Natural killer cell (primary cell): ENCODE measurements around the gene GARNL3. TPM values are rescaled to one million over a fixed set of nuclear protein-coding genes. Genes with fewer than 3 reads are reported as not detected.
A peak's percentile ranks its signal among the peaks of the same experiment; 100 is the strongest.

Source experiments
- ATAC-seq, 3 donors: fragments of 150-1000 bp in 2 of 3; fragments of 200-7000 bp in 1 of 3; cut with Tn5 transposase; 1 replicate in 1 of 3; 2 replicates in 2 of 3; pipeline ENCODE4 v1.10.0; 2021; ENCODE audit warnings: mild to moderate bottlenecking in 2 of 3, moderate library complexity in 2 of 3
- DNase-seq, 2 donors: peaks; one replicate each; pipeline versions ENCODE4 v3.0.0 to v3.0.0-alpha.2; 2013 to 2021; ENCODE audit warnings: mixed read lengths in 1 of 2
- H3K27ac ChIP-seq: one replicate; pipeline ENCODE4 v1.5.1; 2013; ENCODE audit warnings: mild to moderate bottlenecking, low read length
- H3K27me3 ChIP-seq: one replicate; pipeline ENCODE4 v1.6.1; 2013; ENCODE audit warnings: low read length; ENCODE audit not compliant: control insufficient read depth, insufficient read depth
- H3K36me3 ChIP-seq: one replicate; pipeline ENCODE4 v1.6.1; 2013; ENCODE audit warnings: low read length; ENCODE audit not compliant: control insufficient read depth, insufficient read depth
- H3K4me1 ChIP-seq: one replicate; pipeline ENCODE4 v1.6.1; 2013; ENCODE audit warnings: low read length; ENCODE audit not compliant: control insufficient read depth, insufficient read depth
- H3K4me3 ChIP-seq: one replicate; pipeline ENCODE4 v1.5.1; 2013; ENCODE audit warnings: low read length
- H3K9me3 ChIP-seq: one replicate; pipeline ENCODE4 v1.6.1; 2013; ENCODE audit warnings: low read length; ENCODE audit not compliant: control insufficient read depth, insufficient read depth
- H3K27ac Mint-ChIP-seq, 2 donors: one replicate each; pipeline ENCODE4 v1.8.0; 2022; ENCODE audit warnings: mild to moderate bottlenecking in 2 of 2, mixed read lengths in 2 of 2, moderate library complexity in 1 of 2
- H3K27me3 Mint-ChIP-seq, 2 donors: one replicate each; pipeline ENCODE4 v1.8.0; 2022; ENCODE audit warnings: low read depth in 2 of 2, mixed read lengths in 2 of 2
- H3K36me3 Mint-ChIP-seq: one replicate; pipeline ENCODE4 v1.8.0; 2022; ENCODE audit warnings: mixed read lengths
- H3K4me1 Mint-ChIP-seq, 2 donors: one replicate each; pipeline ENCODE4 v1.8.0; 2022; ENCODE audit warnings: mixed read lengths in 2 of 2
- H3K4me3 Mint-ChIP-seq: one replicate; pipeline ENCODE4 v1.8.0; 2022; ENCODE audit warnings: mild to moderate bottlenecking, moderate library complexity, mixed read lengths
- H3K9me3 Mint-ChIP-seq, 2 donors: one replicate each; pipeline ENCODE4 v1.8.0; 2022; ENCODE audit warnings: mixed read lengths in 2 of 2
- WGBS: methylation state at CpG from one replicate; pipeline ENCODE4 v1.1.7; 2013; ENCODE audit warnings: missing lambda C conversion rate; ENCODE audit not compliant: insufficient coverage; 5-methylcytosine and 5-hydroxymethylcytosine counted together
- intact Hi-C: fragments of 100-400 bp; cut with micrococcal nuclease; formaldehyde crosslinking; loops from one replicate; pipeline ENCODE4 v1.14.2; 2022
- total RNA-seq, 4 donors: library from RNA; stranded (reverse); fragments of 120-200 nt in 1 of 4; gene quantifications; one replicate each; pipeline versions ENCODE4 v1.2.3 to v1.2.4, GENCODE V29; 2013 to 2022
- TF ChIP-seq, protein P1 (sequence below): fragments of 200-600 bp; IDR thresholded peaks from one replicate; pipeline ENCODE4 v1.8.0; 2022; ENCODE audit warnings: antibody characterized with exemption

GARNL3 gene
- total RNA-seq, 3 donors from 2014 or later (not counting 1 experiment from before 2014, with no cell fraction given) = 3.8 to 6.0 (median 6.0) TPM

DNA sequence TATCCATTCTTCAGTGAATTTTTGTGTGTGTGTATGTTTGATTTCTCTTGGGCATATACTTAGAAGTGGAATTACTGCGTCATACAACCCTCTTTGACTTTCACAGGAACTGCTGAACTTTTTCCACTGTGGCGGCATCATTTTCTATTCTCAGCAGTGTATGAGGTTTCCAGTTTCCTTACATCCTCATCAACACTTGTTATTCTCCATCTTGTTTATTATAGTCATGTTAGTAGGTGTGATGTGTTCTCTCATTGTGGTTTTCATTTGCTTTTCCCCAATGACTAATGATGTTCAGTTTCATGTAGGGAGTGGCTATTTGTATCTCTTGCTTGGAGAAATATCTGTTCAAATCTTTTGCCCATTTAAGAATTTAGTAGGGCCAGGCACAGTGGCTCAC lies 162.2 kb downstream of the GARNL3 start:
- TF ChIP-seq, protein P1, sequence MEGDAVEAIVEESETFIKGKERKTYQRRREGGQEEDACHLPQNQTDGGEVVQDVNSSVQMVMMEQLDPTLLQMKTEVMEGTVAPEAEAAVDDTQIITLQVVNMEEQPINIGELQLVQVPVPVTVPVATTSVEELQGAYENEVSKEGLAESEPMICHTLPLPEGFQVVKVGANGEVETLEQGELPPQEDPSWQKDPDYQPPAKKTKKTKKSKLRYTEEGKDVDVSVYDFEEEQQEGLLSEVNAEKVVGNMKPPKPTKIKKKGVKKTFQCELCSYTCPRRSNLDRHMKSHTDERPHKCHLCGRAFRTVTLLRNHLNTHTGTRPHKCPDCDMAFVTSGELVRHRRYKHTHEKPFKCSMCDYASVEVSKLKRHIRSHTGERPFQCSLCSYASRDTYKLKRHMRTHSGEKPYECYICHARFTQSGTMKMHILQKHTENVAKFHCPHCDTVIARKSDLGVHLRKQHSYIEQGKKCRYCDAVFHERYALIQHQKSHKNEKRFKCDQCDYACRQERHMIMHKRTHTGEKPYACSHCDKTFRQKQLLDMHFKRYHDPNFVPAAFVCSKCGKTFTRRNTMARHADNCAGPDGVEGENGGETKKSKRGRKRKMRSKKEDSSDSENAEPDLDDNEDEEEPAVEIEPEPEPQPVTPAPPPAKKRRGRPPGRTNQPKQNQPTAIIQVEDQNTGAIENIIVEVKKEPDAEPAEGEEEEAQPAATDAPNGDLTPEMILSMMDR = no peak
- H3K4me3 ChIP-seq = no peak overlapping the region
- no peak overlapping the region for H3K27ac ChIP-seq
- peaks cover 37 to 51% of the 10 kb centered on the region in 2 donors for H3K4me1 Mint-ChIP-seq
- WGBS = 60% methylated on average over 1 of the region's 2 CpGs
- intact Hi-C loops = loop anchor here (10.0 kb wide), 1 partner anchor 142 kb away; no protein-coding TSS in a partner anchor
- H3K9me3 ChIP-seq = no peaks in the 10 kb centered on the region
- H3K4me3 Mint-ChIP-seq = peak overlapping the region; percentile 45
- H3K27ac Mint-ChIP-seq = peak overlapping the region; percentile 78 to 95
- peaks cover 25% of the 10 kb centered on the region for H3K4me1 ChIP-seq
- no peak for DNase-seq
- no peaks in the 10 kb centered on the region for H3K9me3 Mint-ChIP-seq
- no peaks in the 10 kb centered on the region for H3K27me3 Mint-ChIP-seq
- peaks cover 22% of the 10 kb centered on the region for H3K36me3 ChIP-seq
- H3K36me3 Mint-ChIP-seq = peaks cover 16% of the 10 kb centered on the region
- peak in 2 of 3 donors; percentile 2 to 12 for ATAC-seq
- H3K27me3 ChIP-seq = no peaks in the 10 kb centered on the region

DNA sequence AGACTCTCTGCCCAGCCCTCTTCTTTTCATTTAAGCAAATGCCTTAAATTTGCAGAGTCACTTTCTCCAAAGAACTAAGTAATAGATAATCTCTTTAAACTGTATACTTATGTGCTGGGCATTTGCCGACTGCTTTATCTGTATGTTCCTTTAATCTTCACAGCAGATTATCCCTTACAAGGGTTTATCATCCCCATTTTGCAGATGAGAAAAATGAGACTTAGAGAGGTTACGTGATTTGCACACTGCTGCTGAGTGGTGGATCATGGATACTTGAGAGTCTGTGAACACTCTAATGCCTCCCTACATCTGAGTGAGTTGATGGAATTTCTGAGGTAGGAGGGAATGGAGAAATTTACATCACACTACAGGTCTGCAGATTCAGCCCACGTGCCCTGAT lies 163.8 kb downstream of the GARNL3 start:
- WGBS = no CpG with 5 or more reads among the region's 3 CpGs
- TF ChIP-seq, protein P1 = no peak
- Histone ChIP-seq H3K27ac (no peak overlapping the region), H3K36me3 (peaks cover 26% of the 10 kb centered on the region), H3K27me3 (no peaks in the 10 kb centered on the region), H3K4me1 (peaks cover 14% of the 10 kb centered on the region), H3K4me3 (no peak overlapping the region), H3K9me3 (no peaks in the 10 kb centered on the region)
- Mint-ChIP-seq H3K9me3 (no peaks in the 10 kb centered on the region), H3K4me1 (peaks cover 28 to 39% of the 10 kb centered on the region in 2 donors), H3K36me3 (peaks cover 16% of the 10 kb centered on the region), H3K27ac (peak overlapping the region in 1 of 2 donors; percentile 29), H3K4me3 (peak overlapping the region; percentile 5), H3K27me3 (no peaks in the 10 kb centered on the region)
- ATAC-seq (no peak), DNase-seq (no peak)
- intact Hi-C loops = loop anchor here (10.0 kb wide), 1 partner anchor 144 kb away; no protein-coding TSS in a partner anchor

GRCh38 chr9:127430415-127430814 lies 165.8 kb downstream of the GARNL3 start:
- H3K4me3 Mint-ChIP-seq = no peak overlapping the region
- no peak overlapping the region for H3K4me3 ChIP-seq
- no peaks in the 10 kb centered on the region for H3K9me3 ChIP-seq
- 93% methylated on average over 8 of the region's 8 CpGs for WGBS
- no peaks in the 10 kb centered on the region for H3K4me1 ChIP-seq
- intact Hi-C loops = no loop called here
- ATAC-seq (no peak), DNase-seq (no peak)
- H3K27ac ChIP-seq = no peak overlapping the region
- H3K27ac Mint-ChIP-seq = no peak overlapping the region
- H3K27me3 ChIP-seq = no peaks in the 10 kb centered on the region
- TF ChIP-seq, protein P1 = no peak
- peaks cover 8 to 18% of the 10 kb centered on the region in 2 donors for H3K4me1 Mint-ChIP-seq
- H3K36me3 ChIP-seq = peaks cover 43% of the 10 kb centered on the region
- no peaks in the 10 kb centered on the region for H3K9me3 Mint-ChIP-seq
- H3K27me3 Mint-ChIP-seq = no peaks in the 10 kb centered on the region
- peaks cover 23% of the 10 kb centered on the region for H3K36me3 Mint-ChIP-seq
